Thyroid gland (tissue), 4 donors: ENCODE measurements around the gene ATP8B1.

Source experiments
- POLR2A ChIP-seq, 2 donors: fragments of 450-650 bp; IDR thresholded peaks; one replicate each; pipeline ENCODE4 v1.6.1; 2017; ENCODE audit warnings: antibody characterized with exemption in 2 of 2, mild to moderate bottlenecking in 2 of 2, moderate library complexity in 1 of 2
- TF ChIP-seq, protein P1 (sequence below), 6 experiments: fragments of 200-600 bp in 3 of 6; fragments of 450-650 bp in 3 of 6; sonication (generic) in 3 of 6; IDR thresholded peaks; one replicate each; pipeline ENCODE4 v1.5.1; 2016 to 2019; ENCODE audit warnings: antibody characterized with exemption in 6 of 6, mild to moderate bottlenecking in 2 of 6, inconsistent platforms in 1 of 6, moderate library complexity in 1 of 6

- TF ChIP-seq, protein P1, sequence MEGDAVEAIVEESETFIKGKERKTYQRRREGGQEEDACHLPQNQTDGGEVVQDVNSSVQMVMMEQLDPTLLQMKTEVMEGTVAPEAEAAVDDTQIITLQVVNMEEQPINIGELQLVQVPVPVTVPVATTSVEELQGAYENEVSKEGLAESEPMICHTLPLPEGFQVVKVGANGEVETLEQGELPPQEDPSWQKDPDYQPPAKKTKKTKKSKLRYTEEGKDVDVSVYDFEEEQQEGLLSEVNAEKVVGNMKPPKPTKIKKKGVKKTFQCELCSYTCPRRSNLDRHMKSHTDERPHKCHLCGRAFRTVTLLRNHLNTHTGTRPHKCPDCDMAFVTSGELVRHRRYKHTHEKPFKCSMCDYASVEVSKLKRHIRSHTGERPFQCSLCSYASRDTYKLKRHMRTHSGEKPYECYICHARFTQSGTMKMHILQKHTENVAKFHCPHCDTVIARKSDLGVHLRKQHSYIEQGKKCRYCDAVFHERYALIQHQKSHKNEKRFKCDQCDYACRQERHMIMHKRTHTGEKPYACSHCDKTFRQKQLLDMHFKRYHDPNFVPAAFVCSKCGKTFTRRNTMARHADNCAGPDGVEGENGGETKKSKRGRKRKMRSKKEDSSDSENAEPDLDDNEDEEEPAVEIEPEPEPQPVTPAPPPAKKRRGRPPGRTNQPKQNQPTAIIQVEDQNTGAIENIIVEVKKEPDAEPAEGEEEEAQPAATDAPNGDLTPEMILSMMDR (IDR thresholded peaks at IDR 0.05), result no peak
- TF ChIP-seq POLR2A (IDR thresholded peaks at IDR 0.05), result no peak
Measured at GRCh38 chr18:57816208-57816954, 13.3 kb upstream of the ATP8B1 start.
